GM12878 (cell line): ENCODE measurements around the gene RAPGEF6. TPM values are rescaled to one million over a fixed set of nuclear protein-coding genes. Genes with fewer than 3 reads are reported as not detected.

Experiments used
- ATF2 ChIP-seq: IDR thresholded peaks from 2 replicates; pipeline ENCODE4 v1.6.1; 2012; ENCODE audit warnings: low read length, inconsistent platforms
- ATF7 ChIP-seq: fragments of 450-650 bp; IDR thresholded peaks from 2 replicates; pipeline ENCODE4 v1.6.1; 2016; ENCODE audit warnings: low read depth, mild to moderate bottlenecking
- CEBPB ChIP-seq, 2 experiments: fragments of 150-350 bp in 1 of 2; IDR thresholded peaks; 2 replicates each; pipeline ENCODE4 v1.6.1; 2012 to 2014; ENCODE audit warnings: low read depth in 2 of 2, low read length in 2 of 2, borderline replicate concordance in 1 of 2, inconsistent platforms in 1 of 2
- CHD1 ChIP-seq: IDR thresholded peaks from 2 replicates; pipeline ENCODE4 v1.6.1; 2012; ENCODE audit warnings: low read depth, low read length, improper control_type of control experiment
- CREM ChIP-seq: IDR thresholded peaks from 2 replicates; pipeline ENCODE4 v1.6.1; 2014; ENCODE audit warnings: antibody characterized with exemption, low read depth
- ETV6 ChIP-seq, 2 experiments: fragments of 450-650 bp in 1 of 2; IDR thresholded peaks in 1 of 2; conservative IDR thresholded peaks in 1 of 2; 2 replicates each; pipeline ENCODE4 v1.6.1; 2014; ENCODE audit warnings: antibody characterized with exemption in 1 of 2, borderline replicate concordance in 1 of 2, low read depth in 1 of 2, mild to moderate bottlenecking in 1 of 2, moderate library complexity in 1 of 2
- EZH2 ChIP-seq: IDR thresholded peaks from 2 replicates; pipeline ENCODE4 v1.6.1; 2012; ENCODE audit warnings: low read depth, mild to moderate bottlenecking, control low read depth, inconsistent platforms, low read length, borderline replicate concordance; ENCODE audit not compliant: control insufficient read depth
- FOXK2 ChIP-seq: fragments of 450-650 bp; IDR thresholded peaks from 2 replicates; pipeline ENCODE4 v1.6.1; 2017; ENCODE audit warnings: mild to moderate bottlenecking, moderate library complexity
- HDAC6 ChIP-seq: fragments of 200-600 bp; sonication (generic); IDR thresholded peaks from one replicate; pipeline ENCODE4 v1.8.0; 2017; ENCODE audit warnings: antibody characterized with exemption; ENCODE audit not compliant: unreplicated experiment
- MXI1 ChIP-seq: fragments of 150-350 bp; IDR thresholded peaks from 2 replicates; pipeline ENCODE4 v1.6.1; 2011; ENCODE audit warnings: low read depth, mild to moderate bottlenecking, inconsistent platforms, low read length, improper control_type of control experiment
- PAX8 ChIP-seq: fragments of 450-650 bp; IDR thresholded peaks from 2 replicates; pipeline ENCODE4 v1.6.1; 2017; ENCODE audit warnings: mild to moderate bottlenecking, moderate library complexity
- PML ChIP-seq: IDR thresholded peaks from 2 replicates; pipeline ENCODE4 v1.6.1; 2012; ENCODE audit warnings: low read length, inconsistent platforms
- RCOR1 ChIP-seq: conservative IDR thresholded peaks from 2 replicates; pipeline ENCODE4 v1.6.1; 2012; ENCODE audit warnings: low read depth, low read length, improper control_type of control experiment
- RELB ChIP-seq: fragments of 450-650 bp; IDR thresholded peaks from 2 replicates; pipeline ENCODE4 v1.6.1; 2017; ENCODE audit warnings: low read depth, mild to moderate bottlenecking, moderate library complexity
- RUNX3 ChIP-seq: IDR thresholded peaks from 2 replicates; pipeline ENCODE4 v1.6.1; 2012; ENCODE audit warnings: low read length, inconsistent platforms
- SUZ12 ChIP-seq: fragments of 200-600 bp; sonication (generic); IDR thresholded peaks from one replicate; pipeline ENCODE4 v1.6.1; 2018; ENCODE audit warnings: antibody characterized with exemption, mild to moderate bottlenecking; ENCODE audit not compliant: unreplicated experiment
- TCF3 ChIP-seq: IDR thresholded peaks from 2 replicates; pipeline ENCODE4 v1.6.1; 2012; ENCODE audit warnings: low read depth, mild to moderate bottlenecking, low read length, borderline replicate concordance; ENCODE audit not compliant: insufficient read depth
- USF1 ChIP-seq: IDR thresholded peaks from 2 replicates; pipeline ENCODE4 v1.6.1; 2011; ENCODE audit warnings: borderline replicate concordance, low read depth, mild to moderate bottlenecking, moderate library complexity, mixed read lengths, low read length; ENCODE audit not compliant: insufficient read depth; ENCODE audit errors: extremely low read length
- ZBTB40 ChIP-seq: fragments of 450-650 bp; IDR thresholded peaks from 2 replicates; pipeline ENCODE4 v1.6.1; 2016; ENCODE audit warnings: mild to moderate bottlenecking, moderate library complexity, borderline replicate concordance
- ZZZ3 ChIP-seq: IDR thresholded peaks from 2 replicates; pipeline ENCODE4 v1.6.1; 2011; ENCODE audit warnings: low read depth; ENCODE audit not compliant: control insufficient read depth, insufficient read length
- polyA plus RNA-seq, 11 experiments: library from polyadenylated mRNA; depleted of rRNA in 4 of 11; unstranded in 6 of 11; stranded (reverse) in 5 of 11; fragments of >200 nt; fragmentation: Nextera tagmentation in 4 of 11; fragmentation: Illumina TruSeq in 1 of 11; extraction: Ambion mirVana in 4 of 11; extraction: Trizol in 1 of 11; gene quantifications; 1 replicate in 1 of 11; 2 replicates in 10 of 11; pipeline versions ENCODE4 v1.2.1 to v1.2.3, GENCODE V29; 2011 to 2016; ENCODE audit warnings: inconsistent platforms in 2 of 11, missing spikeins in 2 of 11, low read depth in 1 of 11
- total RNA-seq, 4 experiments: library from RNA; depleted of rRNA in 3 of 4; stranded (reverse); fragments of >200 nt in 3 of 4; fragmentation: Illumina TruSeq in 1 of 4; extraction: Trizol in 1 of 4; gene quantifications; 2 replicates each; pipeline versions ENCODE4 v1.2.1 to v1.2.3, GENCODE V29; 2013 to 2021

RAPGEF6 gene
- total and polyA plus RNA-seq, 10 of the 15 experiments (the other 5 are each of a cell fraction or from before 2014, with no cell fraction given) = 2.9 to 24.0 (median 14.2) TPM

- TF ChIP-seq USF1 (no peak), PAX8 (no peak), CREM (peak; percentile 28; the same call in 1 of the 2 replicates), RCOR1 (no peak), ETV6 (conservative IDR thresholded peaks at IDR 0.05 in 1 of 2, IDR thresholded peaks at IDR 0.05 in 1 of 2; ENCODE audit: borderline replicate concordance in 1 of 2, low read depth in 1 of 2) (no peak), RELB (peak; percentile 34; the same call in 1 of the 2 replicates), ZBTB40 (0 out of 2 replicates have a peak, but pooled peaks have one; percentile 11), SUZ12 (no peak), TCF3 (no peak), EZH2 (no peak), ATF7 (peak; percentile 72), PML (peak; percentile 52; the same call in 1 of the 2 replicates), CEBPB (IDR thresholded peaks at IDR 0.05; ENCODE audit: borderline replicate concordance in 1 of 2, low read depth in 2 of 2, low read length in 2 of 2) (no peak), ATF2 (peak; percentile 51; the same call in 1 of the 2 replicates), RUNX3 (0 out of 2 replicates have a peak, but pooled peaks have one; percentile 25), MXI1 (no peak), CHD1 (no peak), ZZZ3 (no peak), HDAC6 (no peak), FOXK2 (no peak)
Observed at GRCh38 chr5:131394128-131394527, 240.9 kb downstream of the RAPGEF6 start (continued).
